Measurements from ENCODE around the gene RDH16. TPM values are rescaled to one million over a fixed set of nuclear protein-coding genes. Genes with fewer than 3 reads are reported as not detected.

RDH16 gene
- total RNA-seq, 1 experiment from 2014 or later: 0.39 TPM

- Histone ChIP-seq H3K9me3 (ENCODE audit: control insufficient read depth, low read depth, low read length) (peaks cover 34% of the 10 kb centered on the region), H3K4ac (ENCODE audit: low read depth, low read length) (no peak overlapping the region), H4K20me1 (ENCODE audit: control insufficient read depth, insufficient read depth, insufficient read length) (no peaks in the 10 kb centered on the region), H3K4me1 (ENCODE audit: insufficient read depth, low read length) (no peaks in the 10 kb centered on the region), H3T11ph (ENCODE audit: low read length) (no peak overlapping the region), H3K79me1 (ENCODE audit: insufficient read depth, low read depth, low read length, poor library complexity, severe bottlenecking) (no peaks in the 10 kb centered on the region), H3K23me2 (ENCODE audit: insufficient read length, low read depth, low read length, poor library complexity, severe bottlenecking) (no peaks in the 10 kb centered on the region), H3K9ac (ENCODE audit: extremely low read depth, insufficient read length, low read length) (no peak overlapping the region), H3K14ac (ENCODE audit: insufficient read depth, low read length) (no peak overlapping the region), H2BK15ac (ENCODE audit: low read depth, low read length) (no peak overlapping the region), H4K91ac (ENCODE audit: insufficient read length, low read depth, low read length) (no peak overlapping the region), H4K8ac (replicated peaks; ENCODE audit: insufficient read length, low read depth, low read length) (no peak overlapping the region), H2BK12ac (ENCODE audit: insufficient read length, low read depth, low read length) (no peak overlapping the region), H2AFZ (ENCODE audit: low read length) (no peak overlapping the region), H3K18ac (ENCODE audit: insufficient read length, low read depth, low read length) (no peak overlapping the region), H3K79me2 (ENCODE audit: insufficient read depth, low read length) (no peaks in the 10 kb centered on the region), H2AK5ac (ENCODE audit: insufficient read length, low read length) (no peak overlapping the region), H3K56ac (ENCODE audit: insufficient read length, low read depth, low read length) (no peak overlapping the region), H2BK5ac (ENCODE audit: insufficient read length, low read length) (no peak overlapping the region), H3K23ac (ENCODE audit: insufficient read length, low read depth, low read length) (no peak overlapping the region), H3K4me2 (ENCODE audit: insufficient read depth, insufficient read length, low read length) (no peak overlapping the region), H2BK20ac (ENCODE audit: low read depth, low read length, poor library complexity, severe bottlenecking) (no peak overlapping the region), H4K5ac (ENCODE audit: insufficient read length, low read depth, low read length) (no peak overlapping the region), H3K27ac (ENCODE audit: insufficient read length, low read depth, low read length) (no peak overlapping the region), H3K27me3 (ENCODE audit: insufficient read depth, low read length) (no peaks in the 10 kb centered on the region), H2BK120ac (ENCODE audit: low read depth, low read length, poor library complexity, severe bottlenecking) (no peak overlapping the region)
- no CpG with 5 or more reads among the region's 1 CpG for WGBS (ENCODE audit: extremely low coverage, insufficient read length, low lambda C conversion rate)
- H3K4me3 Mint-ChIP-seq: no peak overlapping the region
- no peak overlapping the region for H3K27ac Mint-ChIP-seq
- no peak for TF ChIP-seq CTCF (conservative IDR thresholded peaks at IDR 0.05)
- H3K36me3 Mint-ChIP-seq (ENCODE audit: insufficient read depth in 1 of 3, low read depth in 3 of 3): peaks cover 0 to 5% (median 3%) of the 10 kb centered on the region in 3 experiments; a peak in 2 of 7 replicates
- peaks cover 12% of the 10 kb centered on the region; the same call in 1 of the 2 replicates for H3K27me3 Mint-ChIP-seq (ENCODE audit: low read depth)
- H3K9me3 Mint-ChIP-seq: peaks cover 61 to 66% of the 10 kb centered on the region in 2 experiments
- no peak for DNase-seq
- no peaks in the 10 kb centered on the region for H3K4me1 Mint-ChIP-seq
These were observed 54.0 kb downstream of the RDH16 start for GRCh38 chr12:56903374-56903773.

Other genes with a start within 250 kb of the RDH16 start
- 1,176 and 1,204 TPM in 2 replicates for gene NACA, start 232.3 kb downstream of the RDH16 start, total RNA-seq (2021)
- 46.5 and 50.7 TPM in 2 replicates for gene PRIM1, start 205.3 kb downstream of the RDH16 start, total RNA-seq (2021)
- gene HSD17B6, start 194.3 kb downstream of the RDH16 start, total RNA-seq (2021): 3.6 and 5.5 TPM in 2 replicates
- not detected in 2 replicates for gene SDR9C7, start 23.2 kb downstream of the RDH16 start, total RNA-seq (2021)
- 30.3 and 31.2 TPM in 2 replicates for gene ZBTB39, start 48.9 kb upstream of the RDH16 start, total RNA-seq (2021)
- gene TAC3, start 58.9 kb upstream of the RDH16 start, total RNA-seq (2021): 4.4 and 6.2 TPM in 2 replicates
- gene MYO1A, start 92.5 kb upstream of the RDH16 start, total RNA-seq (2021): 0.26 TPM in 1 of 2 replicates, not detected in the other
- gene NEMP1, start 121.2 kb upstream of the RDH16 start, total RNA-seq (2021): 50.1 and 53.0 TPM in 2 replicates
- 67.8 and 68.1 TPM in 2 replicates for gene NAB2, start 131.5 kb upstream of the RDH16 start, total RNA-seq (2021)
- gene STAT6, start 153.8 kb upstream of the RDH16 start, total RNA-seq (2021): 42.9 and 44.4 TPM in 2 replicates
- gene LRP1, start 170.9 kb upstream of the RDH16 start, total RNA-seq (2021): 98.4 and 115 TPM in 2 replicates
- gene LRP1-AS, start 190.0 kb upstream of the RDH16 start, total RNA-seq (2021): not detected in 2 replicates